NT2/D1 (cell line): ENCODE data around the gene SDCCAG8.

Experiments used
- YY1 ChIP-seq: IDR thresholded peaks from 2 replicates; pipeline ENCODE4 v1.6.1; 2011; ENCODE audit not compliant: insufficient read length, insufficient read depth
- ZNF274 ChIP-seq: IDR thresholded peaks from 2 replicates; pipeline ENCODE4 v1.6.1; 2011; ENCODE audit warnings: mild to moderate bottlenecking, low read depth, low read length

- TF ChIP-seq YY1 = no peak
- TF ChIP-seq ZNF274 = no peak
Observed at GRCh38 chr1:243396424-243396823, 140.6 kb downstream of the SDCCAG8 start.
